G401 (cell line): ENCODE measurements around the gene GTF2I. TPM values are rescaled to one million over a fixed set of nuclear protein-coding genes. Genes with fewer than 3 reads are reported as not detected.

Source experiments
- total RNA-seq: library from RNA; depleted of rRNA; stranded (reverse); fragments of >200 nt; shearing (Covaris generic); gene quantifications from 2 replicates; pipeline ENCODE4 v1.2.3, GENCODE V29; 2014; rRNA removed

Gene GTF2I
- total RNA-seq, 1 experiment from 2014 or later: 105 TPM

Other genes starting within 250 kb of the GTF2I start
- gene GTF2IRD1, start 203.8 kb upstream of the GTF2I start, total RNA-seq: 19.4 and 28.3 TPM in 2 replicates
- gene NCF1, start 116.3 kb downstream of the GTF2I start, total RNA-seq: not detected in 2 replicates
- gene GTF2IRD2, start 193.9 kb downstream of the GTF2I start, total RNA-seq: 0.92 and 2.0 TPM in 2 replicates